Naive B cell (primary cell): Measurements from ENCODE around the gene PDIK1L. TPM values are rescaled to one million over a fixed set of nuclear protein-coding genes. Genes with fewer than 3 reads are reported as not detected.
A peak's percentile ranks its signal among the peaks of the same experiment; 100 is the strongest.
"Not testable (repeated sequence)": the region's sequence is repeated elsewhere in the genome, so short reads cannot be mapped to it uniquely, and the experiment has no call there.

Source experiments
- ATAC-seq, 2 donors: fragments of 150-1000 bp; cut with Tn5 transposase; 2 replicates each; pipeline ENCODE4 v1.10.0; 2021; ENCODE audit warnings: low read depth in 2 of 2, mild to moderate bottlenecking in 2 of 2, moderate library complexity in 2 of 2
- DNase-seq: peaks from one replicate; pipeline ENCODE4 v3.0.0; 2022
- H3K27ac Mint-ChIP-seq, 6 donors: one replicate each; pipeline ENCODE4 v1.8.0; 2020 to 2022; ENCODE audit warnings: mild to moderate bottlenecking in 6 of 6, mixed read lengths in 6 of 6, moderate library complexity in 5 of 6, inconsistent platforms in 2 of 6
- H3K27me3 Mint-ChIP-seq, 3 donors: one replicate each; pipeline ENCODE4 v1.8.0; 2021 to 2022; ENCODE audit warnings: mixed read lengths in 3 of 3, mild to moderate bottlenecking in 1 of 3
- H3K36me3 Mint-ChIP-seq, 2 donors: one replicate each; pipeline ENCODE4 v1.8.0; 2020 to 2022; ENCODE audit warnings: mixed read lengths in 2 of 2, inconsistent platforms in 1 of 2, mild to moderate bottlenecking in 1 of 2
- H3K4me1 Mint-ChIP-seq, 3 donors: one replicate each; pipeline ENCODE4 v1.8.0; 2020 to 2022; ENCODE audit warnings: mixed read lengths in 3 of 3, inconsistent platforms in 1 of 3, mild to moderate bottlenecking in 1 of 3, moderate library complexity in 1 of 3
- H3K4me3 Mint-ChIP-seq, 8 donors: one replicate each; pipeline ENCODE4 v1.8.0; 2020 to 2022; ENCODE audit warnings: mild to moderate bottlenecking in 8 of 8, mixed read lengths in 8 of 8, moderate library complexity in 8 of 8, inconsistent platforms in 2 of 8
- H3K9me3 Mint-ChIP-seq, 7 donors: one replicate each; pipeline ENCODE4 v1.8.0; 2020 to 2022; ENCODE audit warnings: mixed read lengths in 7 of 7, mild to moderate bottlenecking in 5 of 7, inconsistent platforms in 2 of 7, moderate library complexity in 1 of 7
- polyA plus RNA-seq, 6 donors: library from polyadenylated mRNA; unstranded; fragments of 300-500 nt; fragmentation: Illumina TruSeq; gene quantifications; one replicate each; pipeline ENCODE4 v1.2.3, GENCODE V29; 2021; ENCODE audit warnings: low read depth in 6 of 6

The PDIK1L gene
- polyA plus RNA-seq, 6 donors from 2014 or later, result 3.2 to 6.0 (median 4.9) TPM

DNA sequence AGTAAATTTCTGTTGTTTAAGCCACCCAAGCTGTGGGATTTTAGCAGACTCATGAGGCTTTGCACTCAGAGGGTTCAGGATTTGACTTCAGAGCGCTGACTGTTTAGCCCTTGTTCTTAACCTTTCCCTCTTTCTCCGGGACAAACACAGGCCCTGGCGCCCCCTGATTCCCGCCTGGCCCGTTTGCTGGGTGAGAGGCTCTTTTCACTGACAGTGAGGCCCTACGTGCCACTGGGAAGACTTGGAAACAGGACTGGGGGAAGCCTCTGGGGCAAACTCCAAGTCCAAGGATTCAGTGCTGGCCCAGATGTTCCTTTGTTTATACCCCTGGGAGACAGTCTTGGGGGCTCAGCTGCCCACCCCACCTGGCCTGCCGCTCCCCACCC is 32.5 kb upstream of the PDIK1L start:
- DNase-seq, result no peak
- H3K27me3 Mint-ChIP-seq, result peaks cover 8 to 19% (median 16%) of the 10 kb centered on the region in 3 donors
- no peak for ATAC-seq
- H3K4me3 Mint-ChIP-seq, result no peak overlapping the region
- H3K27ac Mint-ChIP-seq, result no peak overlapping the region
- peaks cover 0 to 3% of the 10 kb centered on the region in 2 donors for H3K36me3 Mint-ChIP-seq
- no peaks in the 10 kb centered on the region for H3K9me3 Mint-ChIP-seq
- no peaks in the 10 kb centered on the region for H3K4me1 Mint-ChIP-seq

DNA sequence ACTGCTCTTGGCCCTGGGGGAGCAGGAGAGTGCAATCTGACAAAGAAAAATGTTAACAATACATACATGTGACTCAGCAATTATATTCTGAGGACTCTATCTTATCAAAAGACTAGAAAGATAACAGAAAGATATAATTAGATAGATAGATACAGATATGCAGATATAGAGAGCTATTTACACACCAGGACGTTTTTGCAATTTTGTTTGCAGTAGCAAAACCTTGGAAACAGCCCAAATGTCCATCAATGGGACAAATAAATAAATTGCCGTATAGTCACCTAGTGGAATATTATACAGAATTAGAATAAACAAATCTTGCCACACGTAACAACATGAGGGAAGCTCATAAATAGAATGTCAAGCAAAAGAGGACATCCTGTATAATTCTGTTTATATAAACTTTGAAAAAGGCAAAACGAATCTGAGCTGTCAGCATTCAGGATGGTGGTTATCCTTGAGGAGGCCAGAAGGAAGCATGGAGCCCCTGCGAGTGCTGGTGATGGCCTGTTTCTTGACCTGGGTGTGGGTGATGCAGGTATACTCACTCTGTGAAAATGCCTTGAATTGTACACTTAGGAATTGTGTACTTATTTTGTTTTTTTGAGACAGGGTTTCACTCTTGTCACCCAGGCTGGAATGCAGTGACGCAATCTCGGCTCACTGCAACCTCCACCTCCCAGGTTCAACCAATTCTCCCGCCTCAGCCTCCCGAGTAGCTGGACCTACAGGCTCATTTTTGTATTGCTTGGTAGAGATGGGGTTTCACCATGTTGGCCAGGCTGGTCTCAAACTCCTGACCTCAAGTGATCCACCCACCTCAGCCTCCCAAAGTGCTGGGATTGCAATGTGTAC is 31.4 kb upstream of the PDIK1L start:
- Mint-ChIP-seq H3K4me1 (no peaks in the 10 kb centered on the region), H3K4me3 (no peak overlapping the region), H3K27me3 (peaks cover 15 to 29% (median 26%) of the 10 kb centered on the region in 3 donors), H3K9me3 (no peaks in the 10 kb centered on the region), H3K27ac (no peak overlapping the region), H3K36me3 (peaks cover 0 to 8% of the 10 kb centered on the region in 2 donors)
- DNase-seq, result no peak
- ATAC-seq, result no peak

GRCh38 chr1:26081267-26082019 is 30.2 kb upstream of the PDIK1L start:
- Mint-ChIP-seq H3K36me3 (peaks cover 0 to 8% of the 10 kb centered on the region in 2 donors), H3K9me3 (no peaks in the 10 kb centered on the region), H3K27me3 (peaks cover 19 to 35% (median 21%) of the 10 kb centered on the region in 3 donors), H3K4me1 (no peaks in the 10 kb centered on the region), H3K27ac (peak overlapping the region in 1 of 6 donors; percentile 65), H3K4me3 (peak overlapping the region in 1 of 8 donors; percentile 69)
- DNase-seq (no peak), ATAC-seq (no peak)

GRCh38 chr1:26082020-26082350 is 29.6 kb upstream of the PDIK1L start:
- Mint-ChIP-seq H3K27me3 (peaks cover 18 to 34% (median 19%) of the 10 kb centered on the region in 3 donors), H3K4me3 (no peak overlapping the region), H3K9me3 (no peaks in the 10 kb centered on the region), H3K27ac (no peak overlapping the region), H3K4me1 (no peaks in the 10 kb centered on the region), H3K36me3 (peaks cover 0 to 8% of the 10 kb centered on the region in 2 donors)
- ATAC-seq (no peak), DNase-seq (no peak)

DNA sequence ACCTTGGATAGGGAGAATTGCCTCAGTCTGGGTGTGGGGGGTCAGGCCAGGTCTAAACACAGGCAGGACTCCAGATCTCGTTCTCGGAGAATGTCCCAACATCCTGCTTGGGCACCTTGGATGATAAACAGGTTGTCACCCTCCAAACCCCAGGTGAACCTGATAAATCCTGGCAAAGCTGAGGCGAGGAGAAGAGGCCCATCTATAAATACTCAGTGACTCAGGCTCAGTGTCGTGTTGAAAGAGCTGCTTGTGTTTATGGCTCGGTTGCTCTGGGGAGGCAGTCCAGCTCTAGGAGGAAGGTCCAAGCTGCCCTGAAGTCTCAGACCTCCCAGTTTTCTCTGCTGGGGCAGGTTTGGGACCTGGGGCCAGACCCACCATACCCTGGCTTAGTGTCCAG is 28.4 kb upstream of the PDIK1L start:
- Mint-ChIP-seq H3K4me1 (no peaks in the 10 kb centered on the region), H3K36me3 (peaks cover 0 to 8% of the 10 kb centered on the region in 2 donors), H3K27me3 (peaks cover 18 to 34% (median 19%) of the 10 kb centered on the region in 3 donors), H3K4me3 (no peak overlapping the region), H3K27ac (no peak overlapping the region), H3K9me3 (no peaks in the 10 kb centered on the region)
- ATAC-seq, result no peak
- DNase-seq, result no peak

DNA sequence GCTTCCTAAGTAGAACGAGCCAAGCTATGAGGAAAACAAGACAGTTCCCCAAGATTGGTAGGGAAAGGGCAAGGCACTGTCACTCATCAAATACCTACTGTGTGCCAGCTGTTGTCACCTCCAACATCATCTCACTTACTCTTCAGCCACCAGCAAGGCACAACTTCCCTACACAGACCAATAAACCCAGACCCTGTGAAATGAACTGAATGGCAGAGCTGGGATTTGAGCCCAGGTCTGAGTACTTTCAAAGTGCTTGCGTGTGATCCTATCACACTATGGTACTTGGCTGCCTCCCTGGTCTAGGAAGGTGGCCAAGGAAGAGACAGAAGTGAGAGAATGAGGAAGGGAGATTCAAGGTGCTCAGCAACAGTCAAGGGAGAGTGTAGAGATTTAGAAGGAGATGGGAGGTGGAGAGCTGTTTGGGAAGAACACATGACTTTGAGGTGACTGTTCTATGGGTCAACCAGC is 27.5 kb upstream of the PDIK1L start:
- ATAC-seq, result no peak
- Mint-ChIP-seq H3K4me3 (peak overlapping the region in 1 of 8 donors; percentile 69), H3K36me3 (peaks cover 0 to 8% of the 10 kb centered on the region in 2 donors)

DNA sequence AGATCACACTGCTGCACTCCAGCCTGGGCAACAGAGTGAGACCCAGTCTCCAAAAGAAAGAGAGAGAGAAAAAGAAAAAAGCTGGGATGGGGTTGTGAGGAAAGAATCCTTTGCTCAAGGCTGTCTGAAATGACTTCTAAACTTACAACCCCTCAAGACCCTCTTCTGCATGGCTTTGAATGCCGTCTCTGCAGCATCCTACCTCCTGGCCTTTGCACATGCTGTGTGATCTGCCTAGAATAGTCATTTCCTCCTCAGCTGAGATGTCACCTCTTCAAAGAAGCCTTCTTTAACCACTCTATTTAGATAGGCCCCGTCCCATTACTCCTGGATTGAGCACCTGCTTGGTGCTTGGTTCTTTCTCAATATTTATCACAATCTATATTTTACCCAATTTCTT is 26.8 kb upstream of the PDIK1L start:
- peaks cover 18 to 29% (median 19%) of the 10 kb centered on the region in 3 donors for H3K27me3 Mint-ChIP-seq
- no peaks in the 10 kb centered on the region for H3K4me1 Mint-ChIP-seq
- H3K36me3 Mint-ChIP-seq, result peaks cover 0 to 8% of the 10 kb centered on the region in 2 donors
- ATAC-seq (no peak), DNase-seq (no peak)
- no peaks in the 10 kb centered on the region for H3K9me3 Mint-ChIP-seq
- no peak overlapping the region for H3K4me3 Mint-ChIP-seq
- H3K27ac Mint-ChIP-seq, result peak overlapping the region in 1 of 6 donors; percentile 15

More for the DNA sequence above, 27.5 kb upstream of the PDIK1L start:
- no peaks in the 10 kb centered on the region for H3K9me3 Mint-ChIP-seq
- peaks cover 18 to 29% (median 19%) of the 10 kb centered on the region in 3 donors for H3K27me3 Mint-ChIP-seq
- DNase-seq, result no peak
- no peaks in the 10 kb centered on the region for H3K4me1 Mint-ChIP-seq
- no peak overlapping the region for H3K27ac Mint-ChIP-seq

DNA sequence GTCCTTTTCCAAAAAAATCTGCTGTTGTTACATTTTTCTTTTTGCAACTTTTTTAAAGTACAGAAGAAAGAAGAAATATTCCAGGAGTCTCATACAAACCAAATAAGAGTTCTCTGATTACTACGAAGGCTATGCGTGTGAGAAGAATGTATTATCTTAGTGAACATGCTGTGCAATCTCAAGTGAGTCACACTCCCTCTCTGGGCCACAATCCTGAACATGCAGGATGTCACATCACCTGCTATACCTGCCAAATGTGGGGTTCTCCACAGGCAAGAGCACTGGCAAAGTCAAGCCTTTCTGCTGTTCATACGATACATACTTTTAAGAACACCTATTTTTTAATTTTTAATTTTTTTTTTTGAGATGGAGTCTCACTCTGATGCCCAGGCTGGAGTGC is 22.5 kb upstream of the PDIK1L start:
- peaks cover 0 to 5% of the 10 kb centered on the region in 2 donors for H3K36me3 Mint-ChIP-seq
- no peak overlapping the region for H3K4me3 Mint-ChIP-seq
- DNase-seq (no peak), ATAC-seq (no peak)
- no peaks in the 10 kb centered on the region for H3K9me3 Mint-ChIP-seq
- H3K27ac Mint-ChIP-seq, result no peak overlapping the region
- peaks cover 29 to 52% (median 42%) of the 10 kb centered on the region in 3 donors for H3K27me3 Mint-ChIP-seq
- H3K4me1 Mint-ChIP-seq, result no peaks in the 10 kb centered on the region

DNA sequence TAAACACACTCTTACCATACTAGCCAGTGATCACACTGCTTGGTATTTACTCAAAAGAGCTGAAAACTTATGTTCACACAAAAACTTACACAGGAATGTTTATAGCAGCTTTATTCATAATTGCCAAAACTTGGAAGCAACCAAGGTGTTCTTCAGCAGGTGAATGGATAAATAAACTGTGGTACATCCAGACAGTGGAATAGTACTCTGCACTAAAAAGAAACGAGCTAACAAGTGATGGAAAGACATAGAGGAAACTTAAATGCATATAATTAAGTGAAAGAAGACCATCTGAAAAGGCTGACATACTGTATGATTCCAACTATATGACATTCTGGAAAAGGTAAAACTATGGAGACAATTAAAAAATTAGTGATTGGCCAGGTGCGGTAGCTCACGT is 20.7 kb upstream of the PDIK1L start:
- Mint-ChIP-seq H3K9me3 (no peaks in the 10 kb centered on the region), H3K27me3 (peaks cover 18 to 37% (median 27%) of the 10 kb centered on the region in 3 donors), H3K4me1 (no peaks in the 10 kb centered on the region), H3K36me3 (no peaks in the 10 kb centered on the region), H3K27ac (no peak overlapping the region), H3K4me3 (no peak overlapping the region)
- ATAC-seq (no peak), DNase-seq (no peak)

DNA sequence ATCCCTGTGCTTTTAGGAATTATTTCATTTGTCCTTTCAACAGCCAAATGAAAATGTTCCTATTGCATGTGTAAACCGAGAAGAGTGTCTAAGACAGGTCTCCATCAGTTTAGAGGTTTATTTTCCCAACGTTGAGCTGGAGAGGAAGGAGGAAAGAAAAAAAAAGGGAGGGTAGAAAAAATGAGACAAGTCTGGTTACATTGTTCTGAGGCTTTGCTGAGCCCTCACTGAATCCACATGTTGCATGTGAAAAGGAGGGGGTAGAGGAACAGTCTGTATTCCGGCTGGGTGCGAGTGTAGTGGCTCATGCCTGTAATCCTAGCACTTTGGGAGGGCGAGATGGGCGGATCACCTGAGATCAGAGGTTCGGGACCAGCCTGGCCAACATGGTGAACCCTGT is 19.2 kb upstream of the PDIK1L start:
- Mint-ChIP-seq H3K27me3 (peaks cover 13 to 30% (median 27%) of the 10 kb centered on the region in 3 donors), H3K36me3 (no peaks in the 10 kb centered on the region), H3K4me3 (no peak overlapping the region), H3K9me3 (no peaks in the 10 kb centered on the region), H3K27ac (peak overlapping the region in 1 of 6 donors; percentile 62), H3K4me1 (no peaks in the 10 kb centered on the region)
- ATAC-seq (no peak), DNase-seq (no peak)

- not testable (repeated sequence) for H3K36me3 Mint-ChIP-seq, H3K4me1 Mint-ChIP-seq, H3K9me3 Mint-ChIP-seq, H3K4me3 Mint-ChIP-seq, ATAC-seq, H3K27ac Mint-ChIP-seq, DNase-seq
- H3K27me3 Mint-ChIP-seq, result peaks cover 13 to 30% (median 27%) of the 10 kb centered on the region in 3 donors
Observed at GRCh38 chr1:26093569-26093968, 18.1 kb upstream of the PDIK1L start.

DNA sequence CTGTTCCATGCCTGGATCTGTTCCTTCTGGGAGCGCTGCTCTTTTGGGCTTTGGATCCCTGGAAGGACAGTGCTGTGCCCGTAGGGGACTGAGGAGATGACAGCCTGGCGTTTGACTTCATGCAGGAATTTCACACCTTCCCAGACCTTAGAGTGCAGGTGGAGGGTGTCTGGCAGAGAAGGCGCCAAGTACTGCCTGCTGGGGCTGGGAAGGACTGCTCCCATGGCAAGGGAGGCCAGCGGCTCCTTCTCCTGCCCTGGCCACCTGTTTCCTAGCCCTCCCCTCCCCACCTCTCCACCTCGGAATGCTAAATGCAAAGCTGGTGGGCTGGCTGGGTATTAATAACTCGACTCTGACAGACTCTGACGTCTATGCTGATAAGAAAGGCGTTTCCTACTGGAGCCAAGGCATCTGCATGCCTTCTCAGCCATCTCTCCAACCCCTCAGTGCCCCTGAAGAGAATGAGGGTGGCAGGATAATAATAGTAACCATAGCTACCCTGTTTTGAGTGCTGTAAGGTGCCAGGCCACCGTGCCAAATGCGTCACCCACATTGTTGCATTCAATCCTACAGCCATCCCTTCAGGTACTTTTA is 17.5 kb upstream of the PDIK1L start:
- Mint-ChIP-seq H3K27me3 (peaks cover 13 to 30% (median 27%) of the 10 kb centered on the region in 3 donors), H3K27ac (no peak overlapping the region), H3K4me3 (no peak overlapping the region)

GRCh38 chr1:26094677-26095383 is 16.8 kb upstream of the PDIK1L start:
- Mint-ChIP-seq H3K27ac (no peak overlapping the region), H3K27me3 (peaks cover 13 to 30% (median 27%) of the 10 kb centered on the region in 3 donors), H3K4me1 (no peaks in the 10 kb centered on the region), H3K9me3 (no peaks in the 10 kb centered on the region), H3K36me3 (no peaks in the 10 kb centered on the region), H3K4me3 (no peak overlapping the region)
- ATAC-seq (no peak), DNase-seq (no peak)

More for the DNA sequence above, 17.5 kb upstream of the PDIK1L start:
- ATAC-seq (no peak), DNase-seq (no peak)
- Mint-ChIP-seq H3K9me3 (no peaks in the 10 kb centered on the region), H3K4me1 (no peaks in the 10 kb centered on the region), H3K36me3 (no peaks in the 10 kb centered on the region)
